Measurements from ENCODE around the gene MAP3K12.
"Not testable (repeated sequence)": the region's sequence is repeated elsewhere in the genome, so short reads cannot be mapped to it uniquely, and the experiment has no call there.

Gene MAP3K12

GRCh38 chr12:53444593-53445325 lies 54.5 kb downstream of the MAP3K12 start:
- not testable (repeated sequence) for H2BK15ac ChIP-seq (ENCODE audit: low read depth, poor library complexity, severe bottlenecking)

GRCh38 chr12:53443955-53444354 lies 55.3 kb downstream of the MAP3K12 start:
- Histone ChIP-seq H3K27ac (ENCODE audit: low read length, poor library complexity, severe bottlenecking) (no peak overlapping the region), H2BK12ac (ENCODE audit: low read length in 2 of 2) (no peak overlapping the region), H3K79me1 (replicated peaks; ENCODE audit: low read length, poor library complexity, severe bottlenecking) (peaks cover 8% of the 10 kb centered on the region), H2AK5ac (ENCODE audit: low read length, severe bottlenecking) (no peak overlapping the region), H3K23ac (ENCODE audit: low read length in 2 of 2) (no peak overlapping the region), H3K9ac (ENCODE audit: low read length) (no peak overlapping the region), H3K4me1 (ENCODE audit: control insufficient read depth, insufficient read depth, low read depth, low read length) (peaks cover 16% of the 10 kb centered on the region), H4K91ac (ENCODE audit: low read length) (no peak overlapping the region), H2BK5ac (ENCODE audit: low read depth, low read length, poor library complexity, severe bottlenecking) (no peak overlapping the region), H3K14ac (ENCODE audit: low read length in 2 of 2) (no peak overlapping the region), H3K27me3 (ENCODE audit: control insufficient read depth in 1 of 2, insufficient read depth in 1 of 2, low read length in 2 of 2) (no peaks in the 10 kb centered on the region), H2AFZ (ENCODE audit: low read depth, low read length) (no peak overlapping the region), H4K8ac (ENCODE audit: low read length) (no peak overlapping the region), H3K9me3 (ENCODE audit: control insufficient read depth, low read length) (no peaks in the 10 kb centered on the region), H3K18ac (ENCODE audit: low read depth in 1 of 2, low read length in 2 of 2) (no peak overlapping the region), H2BK15ac (ENCODE audit: low read depth, poor library complexity, severe bottlenecking) (no peak overlapping the region), H2BK120ac (ENCODE audit: low read depth, low read length) (no peak overlapping the region), H3K4me3 (ENCODE audit: insufficient read depth in 1 of 2, low read depth in 1 of 2, low read length in 2 of 2) (peak overlapping the region in 1 of 2 experiments; percentile 33), H3K36me3 (ENCODE audit: control insufficient read depth in 1 of 2, insufficient read depth in 2 of 2, low read depth in 1 of 2, low read length in 2 of 2) (peaks cover 23 to 55% of the 10 kb centered on the region in 2 experiments), H3K4me2 (ENCODE audit: low read length, poor library complexity, severe bottlenecking) (peak overlapping the region; percentile 23), H3K4ac (ENCODE audit: low read depth in 1 of 2, low read length in 2 of 2) (no peak overlapping the region)
- 100% methylated on average over 3 of the region's 4 CpGs for WGBS
- DNase-seq: no peak

More at GRCh38 chr12:53444593-53445325, 54.5 kb downstream of the MAP3K12 start:
- H3K18ac ChIP-seq (ENCODE audit: low read depth in 1 of 2, low read length in 2 of 2); H4K91ac ChIP-seq (ENCODE audit: low read length); H2BK5ac ChIP-seq (ENCODE audit: low read depth, low read length, poor library complexity, severe bottlenecking); H2AK5ac ChIP-seq (ENCODE audit: low read length, severe bottlenecking); H2AFZ ChIP-seq (ENCODE audit: low read depth, low read length); H3K27ac ChIP-seq (ENCODE audit: low read length, poor library complexity, severe bottlenecking); H2BK12ac ChIP-seq (ENCODE audit: low read length in 2 of 2); DNase-seq; H3K4ac ChIP-seq (ENCODE audit: low read depth in 1 of 2, low read length in 2 of 2); H3K14ac ChIP-seq (ENCODE audit: low read length in 2 of 2); H4K8ac ChIP-seq (ENCODE audit: low read length); H3K27me3 ChIP-seq (ENCODE audit: control insufficient read depth in 1 of 2, insufficient read depth in 1 of 2, low read length in 2 of 2); H2BK120ac ChIP-seq (ENCODE audit: low read depth, low read length); H3K79me1 ChIP-seq (replicated peaks; ENCODE audit: low read length, poor library complexity, severe bottlenecking); H3K23ac ChIP-seq (ENCODE audit: low read length in 2 of 2); H3K4me2 ChIP-seq (ENCODE audit: low read length, poor library complexity, severe bottlenecking); H3K9me3 ChIP-seq (ENCODE audit: control insufficient read depth, low read length): not testable (repeated sequence)
- Histone ChIP-seq H3K4me1 (ENCODE audit: control insufficient read depth, insufficient read depth, low read depth, low read length) (peaks cover 16% of the 10 kb centered on the region), H3K9ac (ENCODE audit: low read length) (peak overlapping the region; percentile 15), H3K36me3 (ENCODE audit: control insufficient read depth in 1 of 2, insufficient read depth in 2 of 2, low read depth in 1 of 2, low read length in 2 of 2) (peaks cover 23 to 55% of the 10 kb centered on the region in 2 experiments), H3K4me3 (ENCODE audit: insufficient read depth in 1 of 2, low read depth in 1 of 2, low read length in 2 of 2) (peak overlapping the region in 1 of 2 experiments; percentile 37)
- 99% methylated on average over 11 of the region's 11 CpGs for WGBS

- Histone ChIP-seq H3K27ac (ENCODE audit: low read length, poor library complexity, severe bottlenecking) (peak within 1 kb of the TSS; percentile 84), H3K9ac (ENCODE audit: low read length) (peak within 1 kb of the TSS; percentile 96), H3K4me3 (ENCODE audit: insufficient read depth in 1 of 2, low read depth in 1 of 2, low read length in 2 of 2) (peak within 1 kb of the TSS; percentile 54 to 91), H2AFZ (ENCODE audit: low read depth, low read length) (no peak within 1 kb of the TSS), H3K4ac (ENCODE audit: low read depth in 1 of 2, low read length in 2 of 2) (peak within 1 kb of the TSS; percentile 47 to 77), H2BK15ac (ENCODE audit: low read depth, poor library complexity, severe bottlenecking) (peak within 1 kb of the TSS; percentile 98), H3K79me1 (replicated peaks; ENCODE audit: low read length, poor library complexity, severe bottlenecking) (peaks cover 4% of the 10 kb centered on the region), H2BK5ac (ENCODE audit: low read depth, low read length, poor library complexity, severe bottlenecking) (peak within 1 kb of the TSS; percentile 36), H2BK12ac (ENCODE audit: low read length in 2 of 2) (peak within 1 kb of the TSS; percentile 63 to 71), H3K4me1 (ENCODE audit: control insufficient read depth, insufficient read depth, low read depth, low read length) (peaks cover 16% of the 10 kb centered on the region), H3K9me3 (ENCODE audit: control insufficient read depth, low read length) (no peaks in the 10 kb centered on the region), H2BK120ac (ENCODE audit: low read depth, low read length) (peak within 1 kb of the TSS; percentile 15), H4K8ac (ENCODE audit: low read length) (peak within 1 kb of the TSS; percentile 49), H3K23ac (ENCODE audit: low read length in 2 of 2) (no peak within 1 kb of the TSS), H3K14ac (ENCODE audit: low read length in 2 of 2) (peak within 1 kb of the TSS in 1 of 2 experiments; percentile 36), H3K36me3 (ENCODE audit: control insufficient read depth in 1 of 2, insufficient read depth in 2 of 2, low read depth in 1 of 2, low read length in 2 of 2) (peaks cover 4 to 31% of the 10 kb centered on the region in 2 experiments), H4K91ac (ENCODE audit: low read length) (no peak within 1 kb of the TSS), H3K18ac (ENCODE audit: low read depth in 1 of 2, low read length in 2 of 2) (peak within 1 kb of the TSS; percentile 67 to 73), H3K4me2 (ENCODE audit: low read length, poor library complexity, severe bottlenecking) (peak within 1 kb of the TSS; percentile 75), H2AK5ac (ENCODE audit: low read length, severe bottlenecking) (peak within 1 kb of the TSS; percentile 93), H3K27me3 (ENCODE audit: control insufficient read depth in 1 of 2, insufficient read depth in 1 of 2, low read length in 2 of 2) (no peaks in the 10 kb centered on the region)
- DNase-seq: peak; percentile 100
- 4% methylated on average over 30 of the region's 31 CpGs for WGBS
Observed at GRCh38 chr12:53441040-53441833, 58.0 kb downstream of the MAP3K12 start, which contains the start of gene PRR13. PRR13 (plus strand) TSS chr12:53441734; CDS start chr12:53442715, 981 bp downstream.

- not testable (repeated sequence) for H3K4ac ChIP-seq (ENCODE audit: low read depth in 1 of 2, low read length in 2 of 2); H3K14ac ChIP-seq (ENCODE audit: low read length in 2 of 2); H2BK12ac ChIP-seq (ENCODE audit: low read length in 2 of 2); H3K27ac ChIP-seq (ENCODE audit: low read length, poor library complexity, severe bottlenecking); H3K9ac ChIP-seq (ENCODE audit: low read length); H2BK15ac ChIP-seq (ENCODE audit: low read depth, poor library complexity, severe bottlenecking); H2BK5ac ChIP-seq (ENCODE audit: low read depth, low read length, poor library complexity, severe bottlenecking); H2AK5ac ChIP-seq (ENCODE audit: low read length, severe bottlenecking); H4K91ac ChIP-seq (ENCODE audit: low read length); H3K23ac ChIP-seq (ENCODE audit: low read length in 2 of 2); H3K9me3 ChIP-seq (ENCODE audit: control insufficient read depth, low read length); H3K79me1 ChIP-seq (replicated peaks; ENCODE audit: low read length, poor library complexity, severe bottlenecking); H3K18ac ChIP-seq (ENCODE audit: low read depth in 1 of 2, low read length in 2 of 2); H3K4me2 ChIP-seq (ENCODE audit: low read length, poor library complexity, severe bottlenecking); H3K4me3 ChIP-seq (ENCODE audit: insufficient read depth in 1 of 2, low read depth in 1 of 2, low read length in 2 of 2); H2AFZ ChIP-seq (ENCODE audit: low read depth, low read length); H2BK120ac ChIP-seq (ENCODE audit: low read depth, low read length); H3K27me3 ChIP-seq (ENCODE audit: control insufficient read depth in 1 of 2, insufficient read depth in 1 of 2, low read length in 2 of 2); DNase-seq
- peak overlapping the region; percentile 37 for H4K8ac ChIP-seq (ENCODE audit: low read length)
- peaks cover 0 to 16% of the 10 kb centered on the region in 2 experiments for H3K36me3 ChIP-seq (ENCODE audit: control insufficient read depth in 1 of 2, insufficient read depth in 2 of 2, low read depth in 1 of 2, low read length in 2 of 2)
- H3K4me1 ChIP-seq (ENCODE audit: control insufficient read depth, insufficient read depth, low read depth, low read length): peaks cover 11% of the 10 kb centered on the region
Observed at GRCh38 chr12:53439582-53439981, 59.7 kb downstream of the MAP3K12 start.

Measured in mesenchymal stem cell (in vitro differentiated cells and primary cell).